Sciatic nerve (tissue), 2 donors: ENCODE data around the gene FAM131B. TPM values are rescaled to one million over a fixed set of nuclear protein-coding genes. Genes with fewer than 3 reads are reported as not detected.

Experiments
- ATAC-seq: fragments of 200-7000 bp; cut with Tn5 transposase; one replicate; pipeline ENCODE4 v1.9.1; 2020; ENCODE audit warnings: mild to moderate bottlenecking, moderate library complexity
- DNase-seq: peaks from one replicate; pipeline ENCODE4 v3.0.0-alpha.2; 2020; ENCODE audit warnings: low spot score
- intact Hi-C: fragments of 100-400 bp; cut with DNase I; formaldehyde crosslinking; loops from one replicate; pipeline ENCODE4 v1.14.2; 2022
- total RNA-seq: library from RNA; stranded (reverse); fragmentation: NEBNext Ultra II Directional; extraction: Animal tissue kit (Norgen Biotek cat#: 25700); gene quantifications from one replicate; pipeline ENCODE4 v1.2.1, GENCODE V29; 2021
- donor health status: DM: no; HTN: no; CAD: no.
- donor health status: DM: no; HTN: no; CAD: no.

The FAM131B gene
- total RNA-seq, 1 donor from 2014 or later = 2.6 TPM

DNA sequence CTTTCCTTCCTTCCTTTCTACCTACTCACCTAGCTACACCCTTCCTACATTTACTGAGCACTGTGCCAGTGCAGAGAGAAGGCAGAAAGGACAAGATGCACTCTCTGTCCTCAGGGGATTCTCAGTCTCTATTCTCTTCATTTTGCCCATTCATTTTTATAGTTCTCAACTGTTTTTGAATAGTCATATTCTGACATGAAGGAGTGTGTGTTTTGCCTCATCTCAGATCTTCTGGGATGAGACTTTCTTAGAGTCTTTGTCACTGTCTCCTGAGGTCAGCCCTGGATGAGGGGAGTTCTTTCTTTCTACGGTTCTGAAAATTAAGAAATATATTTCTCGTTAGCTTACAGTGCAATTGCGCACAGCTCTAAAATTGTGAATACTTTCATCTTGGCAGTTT is 25.3 kb downstream of the FAM131B start:
- no peak for ATAC-seq
- intact Hi-C loops = no loop called here

DNA sequence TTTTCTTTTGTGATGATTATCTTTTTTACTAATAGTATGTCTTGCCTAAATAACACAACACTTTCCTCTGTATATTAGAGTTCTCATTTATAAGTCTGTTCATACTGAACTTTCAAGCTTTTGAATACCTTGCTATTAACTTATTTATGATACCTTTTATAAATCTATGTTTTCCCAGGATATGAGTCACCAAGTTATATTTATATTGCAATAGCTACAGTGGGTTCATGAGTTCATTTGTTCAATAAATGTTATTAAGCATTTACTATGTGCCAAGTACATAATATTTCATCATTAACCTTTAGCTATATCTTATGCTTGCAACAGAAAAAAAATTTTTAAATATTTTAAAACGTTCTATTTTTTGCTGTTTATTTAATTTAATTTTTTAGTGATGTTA is 28.3 kb downstream of the FAM131B start:
- DNase-seq (no peak), ATAC-seq (no peak)
- intact Hi-C loops = no loop called here

More for the DNA sequence above, 25.3 kb downstream of the FAM131B start:
- DNase-seq = no peak

DNA sequence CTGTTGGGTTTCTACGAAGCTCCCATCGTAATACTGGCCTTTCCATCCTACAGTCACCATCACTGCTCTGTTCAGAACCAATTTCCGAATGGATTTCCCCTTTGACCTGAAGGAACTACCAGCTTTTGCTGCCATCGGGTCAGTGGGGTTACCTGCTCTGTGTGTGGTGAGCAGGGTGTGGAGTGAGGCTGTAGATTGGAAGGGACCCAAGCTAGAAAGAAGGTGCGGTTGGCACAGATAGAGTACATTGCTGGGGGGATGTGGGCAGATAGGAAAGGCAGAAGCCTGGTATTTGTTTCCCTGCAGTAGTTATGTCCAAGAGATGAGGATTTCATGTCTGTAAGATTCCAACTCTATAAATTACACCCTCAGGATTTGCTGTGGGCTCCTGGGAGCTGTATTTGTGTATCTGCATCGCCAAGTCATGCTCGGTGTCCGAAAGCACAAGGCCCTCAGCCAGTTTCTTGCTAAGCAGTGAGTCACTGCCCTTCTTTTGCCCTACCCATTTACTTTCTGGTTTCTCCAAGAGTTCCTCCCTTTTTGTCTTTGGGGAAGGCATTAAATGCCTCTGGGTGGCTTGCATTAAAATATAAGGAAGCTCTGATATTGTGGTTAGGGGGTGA is 31.2 kb downstream of the FAM131B start:
- intact Hi-C loops = no loop called here
- DNase-seq = no peak
- peak; percentile 82 for ATAC-seq

GRCh38 chr7:143329471-143330170 is 32.9 kb downstream of the FAM131B start:
- ATAC-seq = no peak
- DNase-seq = no peak
- intact Hi-C loops = no loop called here

- ATAC-seq = no peak
- no peak for DNase-seq
- intact Hi-C loops = no loop called here
These were observed 34.6 kb downstream of the FAM131B start for GRCh38 chr7:143327903-143328302.

- intact Hi-C loops = no loop called here
- no peak for ATAC-seq
These were observed 37.3 kb downstream of the FAM131B start for GRCh38 chr7:143325240-143325639.

GRCh38 chr7:143323653-143324052 is 38.9 kb downstream of the FAM131B start:
- no peak for ATAC-seq
- DNase-seq = no peak
- intact Hi-C loops = no loop called here

More at GRCh38 chr7:143325240-143325639, 37.3 kb downstream of the FAM131B start:
- no peak for DNase-seq

DNA sequence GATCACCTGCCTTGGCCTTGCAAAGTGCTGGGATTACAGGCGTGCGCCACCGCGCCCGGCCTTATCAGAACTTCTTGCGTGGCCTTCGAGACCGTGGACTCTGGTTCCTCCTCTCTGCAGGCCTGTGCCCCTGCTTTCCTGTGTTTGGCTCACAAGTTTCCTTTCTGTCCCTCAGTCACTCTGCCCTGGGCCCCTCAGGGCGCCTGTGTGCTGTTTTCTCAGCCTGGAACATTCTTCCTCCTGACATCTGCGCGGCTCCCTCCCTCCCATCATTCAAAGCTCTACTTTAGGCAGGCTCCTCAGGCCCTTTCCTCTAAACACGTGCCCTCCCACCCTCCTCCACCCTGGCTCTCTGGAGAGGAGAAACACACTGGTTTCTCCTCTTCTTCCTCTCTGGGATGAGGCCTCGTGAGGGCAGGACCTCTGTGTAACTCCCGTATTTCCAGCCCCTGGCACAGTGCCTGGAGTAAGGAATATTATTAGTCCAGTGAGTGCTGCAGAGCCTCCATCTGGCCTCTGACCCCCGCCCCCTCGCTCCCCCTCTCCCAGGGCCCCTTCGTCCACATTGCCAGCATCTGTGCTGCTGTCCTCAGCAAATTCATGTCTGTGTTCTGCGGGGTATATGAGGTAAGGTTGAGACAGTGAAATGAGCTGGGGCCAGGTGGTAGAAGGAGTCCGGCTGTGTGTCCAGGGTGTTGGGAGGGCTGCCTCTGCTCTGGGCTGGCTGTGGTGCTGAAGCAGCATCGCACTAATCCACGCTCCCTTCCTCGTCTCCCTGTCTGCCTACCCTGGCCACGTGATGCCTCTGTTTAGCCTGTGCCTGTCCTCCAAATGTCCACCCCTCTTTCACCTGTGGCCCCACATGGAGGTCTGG is 39.5 kb downstream of the FAM131B start:
- ATAC-seq (peak; percentile 38), DNase-seq (no peak)
- intact Hi-C loops = no loop called here

DNA sequence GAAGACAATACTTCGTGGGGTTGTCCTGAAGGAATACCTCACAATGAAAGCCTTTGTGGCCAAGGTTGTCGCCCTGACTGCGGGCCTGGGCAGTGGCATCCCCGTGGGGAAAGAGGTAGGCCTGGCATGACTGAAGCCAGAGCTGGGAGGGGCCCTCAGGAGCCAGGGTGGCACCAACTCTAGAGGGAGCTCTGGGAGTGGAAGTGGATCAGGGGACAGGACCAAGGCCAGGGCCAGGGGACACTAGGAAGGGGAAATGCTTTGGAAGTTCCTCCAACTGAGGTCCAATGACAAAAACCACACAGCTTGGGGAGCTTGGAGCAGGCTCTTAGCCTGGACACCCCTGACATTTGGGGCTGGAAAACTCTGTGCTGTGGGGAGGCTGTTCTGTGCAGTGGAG is 40.8 kb downstream of the FAM131B start:
- intact Hi-C loops = no loop called here
- ATAC-seq (no peak), DNase-seq (no peak)

DNA sequence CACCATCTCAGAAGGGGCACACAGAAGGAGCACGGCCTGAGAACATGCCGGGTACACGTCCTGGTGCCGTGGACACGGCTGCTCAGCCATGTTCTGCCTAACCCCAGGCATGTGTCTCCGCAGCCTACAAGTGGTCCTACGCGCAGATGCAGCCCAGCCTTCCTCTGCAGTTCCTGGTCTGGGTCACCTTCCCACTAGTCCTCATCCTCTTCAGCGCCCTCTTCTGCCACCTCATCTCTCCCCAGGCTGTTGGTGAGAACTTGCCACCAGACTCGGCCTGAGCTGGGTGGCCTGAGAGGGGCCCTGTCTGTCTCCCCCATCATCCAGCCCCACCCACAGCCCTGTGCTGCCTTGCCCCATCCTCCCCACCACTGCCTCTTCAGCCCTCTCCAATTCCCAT is 41.3 kb downstream of the FAM131B start:
- intact Hi-C loops = no loop called here
- ATAC-seq = no peak
- no peak for DNase-seq

DNA sequence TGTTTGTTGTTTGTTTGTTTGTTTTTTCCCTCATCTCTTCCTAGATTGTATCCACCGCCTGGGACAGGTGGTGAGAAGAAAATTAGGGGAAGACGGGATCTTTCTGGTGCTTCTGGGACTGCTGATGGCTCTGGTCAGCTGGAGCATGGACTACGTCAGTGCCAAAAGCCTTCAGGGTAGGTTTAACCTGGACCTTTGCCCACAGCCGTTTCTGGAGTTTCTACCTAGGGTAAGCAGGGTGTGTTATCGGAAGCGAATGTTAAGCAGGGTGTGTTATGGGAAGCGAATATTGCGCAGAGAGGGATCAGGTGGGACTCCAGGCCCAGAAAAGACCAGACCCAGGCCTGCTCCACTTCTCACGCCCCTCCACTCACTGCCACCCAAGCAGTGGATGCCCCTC is 41.9 kb downstream of the FAM131B start:
- no peak for ATAC-seq
- intact Hi-C loops = no loop called here
- DNase-seq = no peak

DNA sequence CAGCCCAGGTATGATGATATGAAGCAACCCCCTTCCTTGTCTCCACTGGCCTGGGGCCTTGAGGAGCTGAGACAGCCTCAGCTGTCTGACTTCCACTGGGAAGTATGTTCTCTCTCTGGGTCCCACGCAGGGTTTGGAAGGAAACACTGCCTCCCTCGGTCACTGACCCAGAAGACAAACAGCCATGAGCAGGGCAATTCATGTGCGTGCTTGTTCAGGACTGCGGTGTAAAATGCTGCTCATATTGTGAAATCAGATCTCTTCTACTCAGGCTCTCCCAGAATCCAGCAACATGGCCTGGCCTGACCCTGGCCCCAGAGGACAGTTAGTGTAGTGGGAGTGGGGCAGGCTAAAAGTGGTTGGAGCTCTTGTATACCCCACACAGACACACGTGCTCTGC is 43.9 kb downstream of the FAM131B start:
- DNase-seq (no peak), ATAC-seq (peak; percentile 86)
- intact Hi-C loops = no loop called here

- intact Hi-C loops = no loop called here
- no peak for ATAC-seq
- no peak for DNase-seq
These were observed 46.0 kb downstream of the FAM131B start for GRCh38 chr7:143316492-143316891.

- ATAC-seq (no peak), DNase-seq (no peak)
- intact Hi-C loops = no loop called here
These were observed 46.7 kb downstream of the FAM131B start, which contains the start of gene CLCN1 for GRCh38 chr7:143315776-143316175. Gene CLCN1, plus strand, starts transcription at chr7:143316111. Its CDS starts 102 bp downstream, at chr7:143316213.

- DNase-seq (no peak), ATAC-seq (no peak)
- intact Hi-C loops = no loop called here
These were observed 48.4 kb downstream of the FAM131B start for GRCh38 chr7:143314127-143314526.

DNA sequence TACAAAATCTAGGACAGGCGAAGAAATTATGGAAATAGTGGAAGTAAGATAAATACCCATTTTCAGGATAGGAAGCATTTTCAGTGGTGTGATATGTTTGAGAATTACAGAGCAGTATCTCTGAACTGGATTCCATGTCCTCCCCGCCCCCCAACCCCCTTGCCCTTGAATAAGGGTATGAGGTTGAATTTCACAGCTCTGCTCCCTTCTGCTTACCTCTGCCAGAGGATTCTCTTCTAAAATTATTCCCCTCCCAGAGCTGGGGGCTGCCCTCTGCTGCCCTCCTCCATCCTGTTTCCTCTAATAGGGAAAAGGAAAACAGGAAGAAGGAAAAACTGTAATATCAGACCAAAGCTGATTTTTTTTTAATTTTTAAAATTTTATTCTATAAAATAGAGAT is 53.9 kb downstream of the FAM131B start:
- ATAC-seq = no peak
- DNase-seq = no peak
- intact Hi-C loops = loop anchor here (10.0 kb wide), 1 partner anchor 64 kb away; no protein-coding TSS in a partner anchor

DNA sequence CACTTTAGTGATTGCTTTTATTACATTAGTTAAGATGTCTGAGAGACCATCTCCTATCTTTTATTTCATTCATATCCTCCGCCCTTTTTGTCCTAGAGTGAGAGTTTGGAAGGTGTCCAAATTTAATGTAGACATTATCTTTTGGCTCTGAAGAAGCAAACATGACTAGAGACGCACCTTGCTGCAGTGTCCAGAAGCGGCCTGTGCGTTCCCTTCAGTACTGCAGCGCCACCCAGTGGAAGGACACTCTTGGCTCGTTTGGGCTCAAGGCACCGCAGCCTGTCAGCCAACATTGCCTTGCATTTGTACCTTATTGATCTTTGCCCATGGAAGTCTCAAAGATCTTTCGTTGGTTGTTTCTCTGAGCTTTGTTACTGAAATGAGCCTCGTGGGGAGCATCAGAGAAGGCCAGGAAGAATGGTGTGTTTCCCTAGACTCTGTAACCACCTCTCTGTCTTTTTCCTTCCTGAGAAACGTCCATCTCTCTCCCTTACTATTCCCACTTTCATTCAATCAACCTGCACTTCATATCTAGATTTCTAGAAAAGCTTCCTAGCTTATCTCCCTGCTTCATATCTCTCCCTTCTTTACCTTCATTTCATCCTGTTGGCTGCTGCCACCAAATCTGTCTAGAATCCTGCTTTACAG is 57.0 kb downstream of the FAM131B start:
- intact Hi-C loops = loop anchor here (10.0 kb wide), 1 partner anchor 61 kb away; no protein-coding TSS in a partner anchor
- DNase-seq = peak; percentile 89
- peak; percentile 81 for ATAC-seq

GRCh38 chr7:143304938-143305337 is 57.6 kb downstream of the FAM131B start:
- DNase-seq (no peak), ATAC-seq (no peak)
- intact Hi-C loops = loop anchor here (10.0 kb wide), 1 partner anchor 60 kb away; no protein-coding TSS in a partner anchor

DNA sequence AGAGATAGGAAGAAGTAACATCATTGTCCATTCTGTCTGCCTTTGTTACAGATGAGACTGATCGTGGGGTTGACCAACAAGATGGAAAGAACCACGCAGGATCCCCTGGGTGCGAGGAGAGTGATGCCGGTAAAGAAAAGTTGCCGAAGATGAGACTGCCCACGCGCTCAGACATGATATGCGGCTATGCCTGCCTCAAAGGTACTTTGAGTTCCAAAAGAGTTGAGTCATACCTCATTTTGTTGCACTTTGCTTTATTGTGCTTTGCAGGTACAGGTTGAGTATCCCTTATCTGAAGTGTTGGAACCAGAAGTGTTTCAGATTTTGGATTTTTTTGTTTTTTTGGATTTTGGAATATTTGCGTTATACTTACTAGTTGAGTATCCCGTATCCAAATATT is 58.8 kb downstream of the FAM131B start:
- intact Hi-C loops = loop anchor here (10.0 kb wide), 1 partner anchor 59 kb away; no protein-coding TSS in a partner anchor
- DNase-seq = no peak
- no peak for ATAC-seq
